ENCODE measurements around the gene ACOT11.

ACOT11 gene

DNA sequence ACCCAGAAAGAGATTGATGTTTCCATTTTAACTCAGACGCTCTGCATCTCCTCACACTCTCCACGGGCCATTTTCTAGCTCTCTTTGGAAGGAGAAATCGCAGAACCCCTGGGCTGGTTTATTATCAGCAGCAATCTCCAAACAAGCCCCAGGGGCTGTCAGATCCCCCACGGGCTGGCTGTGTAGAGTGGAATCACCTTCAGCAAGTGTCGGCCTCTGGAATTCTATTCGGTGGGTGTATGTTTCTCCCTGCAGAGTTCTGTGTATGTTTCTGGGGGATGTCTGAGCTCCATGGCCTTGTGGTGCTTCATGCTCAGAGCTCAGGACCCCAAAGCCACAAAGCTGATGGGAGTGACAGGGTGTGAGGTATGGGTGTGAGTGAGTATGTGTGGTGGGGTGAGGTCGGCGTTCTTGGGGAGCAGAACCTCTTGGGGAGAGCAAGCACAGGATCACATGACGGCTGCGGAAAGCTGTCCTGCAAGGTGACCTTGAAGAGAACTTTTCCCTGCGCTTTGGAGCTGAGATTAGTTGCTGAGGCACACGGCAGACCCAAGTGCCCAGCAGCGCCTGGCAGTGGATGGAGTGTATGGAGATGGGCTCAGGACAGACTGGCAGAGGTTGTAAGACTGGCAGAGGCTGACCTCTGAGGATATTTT, 489 bp downstream of the ACOT11 start:
- DNase-seq = no peak
- no peak overlapping the region for H3K27ac ChIP-seq (ENCODE audit: insufficient read depth, low read length, poor library complexity, severe bottlenecking)
- no peaks in the 10 kb centered on the region for H3K4me1 ChIP-seq (ENCODE audit: control insufficient read depth, insufficient read depth, low read length, poor library complexity, severe bottlenecking)
- H3K36me3 ChIP-seq (ENCODE audit: control insufficient read depth, insufficient read depth, low read length) = no peaks in the 10 kb centered on the region
- no peaks in the 10 kb centered on the region for H3K27me3 ChIP-seq (replicated peaks; ENCODE audit: control insufficient read depth, insufficient read depth, low read length, poor library complexity, severe bottlenecking)
- H3K9me3 ChIP-seq (ENCODE audit: control insufficient read depth, low read length) = no peaks in the 10 kb centered on the region
- no peak overlapping the region for H3K4me3 ChIP-seq (ENCODE audit: insufficient read depth, low read depth, low read length, poor library complexity, severe bottlenecking)

DNA sequence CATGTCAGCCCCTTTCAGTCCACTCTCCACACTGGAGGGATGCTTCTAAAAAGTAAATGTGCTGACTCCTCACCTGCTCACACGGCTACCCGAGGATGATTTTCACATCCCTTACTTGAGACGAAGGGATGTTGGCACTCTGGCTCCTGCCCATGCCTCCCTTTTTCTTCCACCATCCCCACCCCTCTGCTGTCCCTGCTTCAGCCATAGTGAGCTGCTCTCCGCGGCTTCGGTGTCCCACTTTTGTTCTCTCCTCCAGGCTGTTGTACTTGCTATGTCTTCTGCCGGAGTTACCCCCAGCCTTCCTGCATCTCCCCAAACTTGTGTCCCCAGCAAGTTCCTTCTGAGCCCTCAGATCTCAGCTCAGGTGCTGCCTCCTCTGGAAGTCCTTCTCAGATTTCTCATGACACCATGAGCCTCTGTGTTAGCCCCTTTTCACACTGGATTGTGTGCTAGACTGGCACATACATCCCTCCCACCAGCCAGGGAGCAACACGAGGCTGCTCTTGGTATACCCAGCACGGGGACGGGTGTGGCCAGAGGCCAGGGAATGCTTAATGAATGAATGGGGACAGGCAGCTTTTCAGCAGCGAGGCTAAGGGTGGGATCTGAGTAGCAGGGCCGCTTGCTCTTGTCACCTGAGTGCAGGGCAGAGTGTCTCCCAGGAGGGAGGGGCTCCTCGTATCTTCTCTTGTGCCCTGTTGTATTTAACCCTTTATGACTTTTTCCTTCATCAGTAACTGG, 1.3 kb downstream of the ACOT11 start:
- H3K27me3 ChIP-seq (replicated peaks; ENCODE audit: control insufficient read depth, insufficient read depth, low read length, poor library complexity, severe bottlenecking) = no peaks in the 10 kb centered on the region
- H3K4me1 ChIP-seq (ENCODE audit: control insufficient read depth, insufficient read depth, low read length, poor library complexity, severe bottlenecking) = no peaks in the 10 kb centered on the region
- no peak for DNase-seq
- H3K36me3 ChIP-seq (ENCODE audit: control insufficient read depth, insufficient read depth, low read length) = no peaks in the 10 kb centered on the region
- no peak overlapping the region for H3K27ac ChIP-seq (ENCODE audit: insufficient read depth, low read length, poor library complexity, severe bottlenecking)
- no peak overlapping the region for H3K4me3 ChIP-seq (ENCODE audit: insufficient read depth, low read depth, low read length, poor library complexity, severe bottlenecking)
- H3K9me3 ChIP-seq (ENCODE audit: control insufficient read depth, low read length) = no peaks in the 10 kb centered on the region

GRCh38 chr1:54551891-54552290, 3.9 kb downstream of the ACOT11 start:
- no peaks in the 10 kb centered on the region for H3K27me3 ChIP-seq (replicated peaks; ENCODE audit: control insufficient read depth, insufficient read depth, low read length, poor library complexity, severe bottlenecking)
- no peak overlapping the region for H3K4me3 ChIP-seq (ENCODE audit: insufficient read depth, low read depth, low read length, poor library complexity, severe bottlenecking)
- H3K36me3 ChIP-seq (ENCODE audit: control insufficient read depth, insufficient read depth, low read length) = no peaks in the 10 kb centered on the region
- no peak overlapping the region for H3K27ac ChIP-seq (ENCODE audit: insufficient read depth, low read length, poor library complexity, severe bottlenecking)
- no peaks in the 10 kb centered on the region for H3K4me1 ChIP-seq (ENCODE audit: control insufficient read depth, insufficient read depth, low read length, poor library complexity, severe bottlenecking)
- no peaks in the 10 kb centered on the region for H3K9me3 ChIP-seq (ENCODE audit: control insufficient read depth, low read length)
- DNase-seq = no peak

- Histone ChIP-seq H3K36me3 (ENCODE audit: control insufficient read depth, insufficient read depth, low read length) (no peaks in the 10 kb centered on the region), H3K4me3 (ENCODE audit: insufficient read depth, low read depth, low read length, poor library complexity, severe bottlenecking) (no peak overlapping the region), H3K27me3 (replicated peaks; ENCODE audit: control insufficient read depth, insufficient read depth, low read length, poor library complexity, severe bottlenecking) (no peaks in the 10 kb centered on the region), H3K27ac (ENCODE audit: insufficient read depth, low read length, poor library complexity, severe bottlenecking) (no peak overlapping the region), H3K4me1 (ENCODE audit: control insufficient read depth, insufficient read depth, low read length, poor library complexity, severe bottlenecking) (no peaks in the 10 kb centered on the region), H3K9me3 (ENCODE audit: control insufficient read depth, low read length) (no peaks in the 10 kb centered on the region)
- no peak for DNase-seq
These were observed 5.7 kb downstream of the ACOT11 start for GRCh38 chr1:54553602-54554313.

- H3K27me3 ChIP-seq (replicated peaks; ENCODE audit: control insufficient read depth, insufficient read depth, low read length, poor library complexity, severe bottlenecking) = no peaks in the 10 kb centered on the region
- no peak overlapping the region for H3K27ac ChIP-seq (ENCODE audit: insufficient read depth, low read length, poor library complexity, severe bottlenecking)
- no peak for DNase-seq
- H3K9me3 ChIP-seq (ENCODE audit: control insufficient read depth, low read length) = no peaks in the 10 kb centered on the region
- H3K36me3 ChIP-seq (ENCODE audit: control insufficient read depth, insufficient read depth, low read length) = no peaks in the 10 kb centered on the region
- no peaks in the 10 kb centered on the region for H3K4me1 ChIP-seq (ENCODE audit: control insufficient read depth, insufficient read depth, low read length, poor library complexity, severe bottlenecking)
- H3K4me3 ChIP-seq (ENCODE audit: insufficient read depth, low read depth, low read length, poor library complexity, severe bottlenecking) = no peak overlapping the region
These were observed 8.1 kb downstream of the ACOT11 start for GRCh38 chr1:54556110-54556509.

GRCh38 chr1:54557671-54558355, 9.8 kb downstream of the ACOT11 start:
- H3K27me3 ChIP-seq (replicated peaks; ENCODE audit: control insufficient read depth, insufficient read depth, low read length, poor library complexity, severe bottlenecking) = no peaks in the 10 kb centered on the region
- H3K4me1 ChIP-seq (ENCODE audit: control insufficient read depth, insufficient read depth, low read length, poor library complexity, severe bottlenecking) = no peaks in the 10 kb centered on the region
- H3K36me3 ChIP-seq (ENCODE audit: control insufficient read depth, insufficient read depth, low read length) = no peaks in the 10 kb centered on the region
- H3K27ac ChIP-seq (ENCODE audit: insufficient read depth, low read length, poor library complexity, severe bottlenecking) = no peak overlapping the region
- DNase-seq = no peak
- H3K4me3 ChIP-seq (ENCODE audit: insufficient read depth, low read depth, low read length, poor library complexity, severe bottlenecking) = no peak overlapping the region
- no peaks in the 10 kb centered on the region for H3K9me3 ChIP-seq (ENCODE audit: control insufficient read depth, low read length)

DNA sequence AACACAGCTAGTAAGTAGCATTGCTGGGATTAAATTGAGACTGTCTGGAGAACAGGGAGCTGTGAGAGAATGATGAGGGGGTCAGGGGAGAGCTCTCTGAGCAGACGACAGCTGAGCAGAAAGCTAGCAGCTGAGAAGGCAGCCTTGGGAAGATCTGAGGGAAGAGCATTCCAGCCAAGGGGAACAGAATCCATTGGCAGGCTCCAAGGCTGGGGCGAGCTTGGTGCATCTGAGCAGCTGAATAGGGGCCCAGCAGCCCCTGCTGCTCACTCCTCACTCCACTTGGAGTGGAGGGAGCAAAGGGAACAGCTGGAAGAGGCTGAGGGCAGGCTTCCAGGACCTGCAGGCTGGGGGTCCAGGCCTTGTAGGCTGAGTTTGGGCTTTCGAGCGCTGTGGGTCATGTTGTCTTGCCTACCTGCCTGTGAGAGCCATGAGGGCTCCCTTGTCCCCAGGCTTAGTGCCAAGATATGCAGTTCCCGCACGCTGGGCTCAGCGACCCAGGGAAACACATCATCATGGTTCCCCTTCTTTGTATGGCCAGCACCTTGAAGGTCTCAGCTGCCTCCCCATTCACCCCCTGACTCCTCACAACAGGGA, 10.5 kb downstream of the ACOT11 start:
- Histone ChIP-seq H3K4me1 (ENCODE audit: control insufficient read depth, insufficient read depth, low read length, poor library complexity, severe bottlenecking) (no peaks in the 10 kb centered on the region), H3K9me3 (ENCODE audit: control insufficient read depth, low read length) (no peaks in the 10 kb centered on the region), H3K4me3 (ENCODE audit: insufficient read depth, low read depth, low read length, poor library complexity, severe bottlenecking) (no peak overlapping the region), H3K27ac (ENCODE audit: insufficient read depth, low read length, poor library complexity, severe bottlenecking) (no peak overlapping the region), H3K27me3 (replicated peaks; ENCODE audit: control insufficient read depth, insufficient read depth, low read length, poor library complexity, severe bottlenecking) (no peaks in the 10 kb centered on the region), H3K36me3 (ENCODE audit: control insufficient read depth, insufficient read depth, low read length) (no peaks in the 10 kb centered on the region)
- no peak for DNase-seq

DNA sequence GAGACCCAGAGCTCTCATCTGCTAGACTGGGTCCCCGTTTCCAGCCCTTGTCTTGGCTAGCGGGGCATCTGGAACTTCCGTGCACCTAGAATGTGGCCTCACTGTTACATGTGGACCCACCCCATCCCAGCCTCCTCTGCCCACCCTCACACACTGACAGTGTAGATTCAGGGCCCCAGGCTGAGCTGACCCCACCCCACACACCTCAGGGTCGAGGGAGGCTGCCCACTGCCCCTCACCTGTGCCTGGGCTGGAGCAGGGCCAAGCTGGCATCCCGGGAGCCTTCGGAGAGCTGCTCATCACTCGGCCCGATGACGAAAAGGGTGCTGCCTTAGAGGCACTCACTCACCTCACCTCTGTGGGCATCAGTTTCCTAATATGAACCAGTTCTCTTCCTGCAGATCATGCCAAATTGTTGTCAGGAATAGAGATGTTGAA, 11.1 kb downstream of the ACOT11 start:
- DNase-seq = no peak
- Histone ChIP-seq H3K4me3 (ENCODE audit: insufficient read depth, low read depth, low read length, poor library complexity, severe bottlenecking) (no peak overlapping the region), H3K27me3 (replicated peaks; ENCODE audit: control insufficient read depth, insufficient read depth, low read length, poor library complexity, severe bottlenecking) (no peaks in the 10 kb centered on the region), H3K36me3 (ENCODE audit: control insufficient read depth, insufficient read depth, low read length) (no peaks in the 10 kb centered on the region), H3K27ac (ENCODE audit: insufficient read depth, low read length, poor library complexity, severe bottlenecking) (no peak overlapping the region), H3K9me3 (ENCODE audit: control insufficient read depth, low read length) (no peaks in the 10 kb centered on the region), H3K4me1 (ENCODE audit: control insufficient read depth, insufficient read depth, low read length, poor library complexity, severe bottlenecking) (no peaks in the 10 kb centered on the region)

- no peak for DNase-seq
- Histone ChIP-seq H3K4me1 (ENCODE audit: control insufficient read depth, insufficient read depth, low read length, poor library complexity, severe bottlenecking) (no peaks in the 10 kb centered on the region), H3K9me3 (ENCODE audit: control insufficient read depth, low read length) (no peaks in the 10 kb centered on the region), H3K4me3 (ENCODE audit: insufficient read depth, low read depth, low read length, poor library complexity, severe bottlenecking) (no peak overlapping the region), H3K27me3 (replicated peaks; ENCODE audit: control insufficient read depth, insufficient read depth, low read length, poor library complexity, severe bottlenecking) (no peaks in the 10 kb centered on the region), H3K36me3 (ENCODE audit: control insufficient read depth, insufficient read depth, low read length) (no peaks in the 10 kb centered on the region), H3K27ac (ENCODE audit: insufficient read depth, low read length, poor library complexity, severe bottlenecking) (no peak overlapping the region)
These were observed 11.8 kb downstream of the ACOT11 start for GRCh38 chr1:54559771-54560231.

Measured in effector memory CD4-positive, alpha-beta T cell (primary cell).